HG03521 (cell line): ENCODE measurements around the gene MAP3K20.
"Not testable (repeated sequence)": the region's sequence is repeated elsewhere in the genome, so short reads cannot be mapped to it uniquely, and the experiment has no call there.

Source experiments
- ATAC-seq: cut with Tn5 transposase; IDR thresholded peaks from one replicate; pipeline ENCODE4 v1.9.1; 2021; ENCODE audit warnings: mild to moderate bottlenecking, moderate library complexity; ENCODE audit not compliant: unreplicated experiment

Gene MAP3K20

DNA sequence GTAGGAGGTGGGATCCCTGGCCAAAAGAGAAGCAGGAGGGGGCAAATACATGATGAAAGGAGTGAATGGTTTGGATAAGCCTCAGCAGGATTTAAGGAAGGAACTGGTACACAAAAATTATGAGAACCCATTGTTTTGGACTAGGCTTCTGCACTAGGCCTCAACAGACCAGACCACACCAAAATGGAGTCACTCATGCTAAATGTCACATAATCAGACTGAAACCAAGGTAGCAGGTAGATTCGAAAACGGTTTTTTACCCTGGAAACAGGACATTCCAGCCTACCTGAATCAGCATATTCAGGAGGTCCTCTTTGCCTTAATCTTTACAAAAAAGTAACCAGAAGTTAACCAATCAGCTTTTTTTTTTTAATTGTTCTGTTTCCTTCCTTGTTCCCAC, 229.7 kb downstream of the MAP3K20 start:
- no peak for ATAC-seq

DNA sequence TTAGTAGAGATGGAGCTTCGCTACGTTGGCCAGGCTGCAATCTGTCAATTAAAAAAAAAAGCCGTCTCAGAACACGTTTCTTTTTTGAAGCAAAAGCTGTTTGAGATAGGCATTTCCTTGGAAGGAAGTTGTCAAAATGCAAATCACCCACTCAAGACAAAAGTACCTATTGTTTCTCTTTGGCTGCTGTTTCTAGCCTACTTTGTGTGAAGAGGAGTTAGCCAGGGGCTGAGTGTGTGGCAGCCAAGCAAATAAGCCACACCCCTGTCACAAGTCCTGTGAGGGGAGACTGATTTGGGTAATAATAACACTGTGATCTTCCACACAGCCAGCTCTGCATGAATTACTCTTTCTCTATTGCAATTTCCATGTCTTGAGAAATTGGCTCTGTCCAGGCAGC, 231.6 kb downstream of the MAP3K20 start:
- ATAC-seq, result no peak

DNA sequence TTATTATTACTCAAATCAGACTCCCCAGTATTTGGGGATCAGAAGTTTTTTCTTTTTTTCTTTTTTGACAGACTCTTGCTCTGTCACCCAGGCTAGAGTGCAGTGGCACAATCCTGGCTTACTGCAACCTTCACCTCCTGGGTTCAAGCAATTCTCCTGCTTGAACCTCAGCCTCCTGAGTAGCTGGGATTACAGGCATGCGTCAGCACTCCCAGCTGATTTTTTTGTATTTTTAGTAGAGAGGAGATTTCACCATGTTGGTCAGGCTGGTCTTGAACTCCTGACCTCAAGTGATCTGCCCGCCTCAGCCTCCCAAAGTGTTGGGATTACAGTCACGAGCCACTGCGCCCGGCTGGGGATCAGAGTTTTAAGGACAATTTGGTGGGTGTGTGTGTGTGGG, 233.7 kb downstream of the MAP3K20 start:
- not testable (repeated sequence) for ATAC-seq

DNA sequence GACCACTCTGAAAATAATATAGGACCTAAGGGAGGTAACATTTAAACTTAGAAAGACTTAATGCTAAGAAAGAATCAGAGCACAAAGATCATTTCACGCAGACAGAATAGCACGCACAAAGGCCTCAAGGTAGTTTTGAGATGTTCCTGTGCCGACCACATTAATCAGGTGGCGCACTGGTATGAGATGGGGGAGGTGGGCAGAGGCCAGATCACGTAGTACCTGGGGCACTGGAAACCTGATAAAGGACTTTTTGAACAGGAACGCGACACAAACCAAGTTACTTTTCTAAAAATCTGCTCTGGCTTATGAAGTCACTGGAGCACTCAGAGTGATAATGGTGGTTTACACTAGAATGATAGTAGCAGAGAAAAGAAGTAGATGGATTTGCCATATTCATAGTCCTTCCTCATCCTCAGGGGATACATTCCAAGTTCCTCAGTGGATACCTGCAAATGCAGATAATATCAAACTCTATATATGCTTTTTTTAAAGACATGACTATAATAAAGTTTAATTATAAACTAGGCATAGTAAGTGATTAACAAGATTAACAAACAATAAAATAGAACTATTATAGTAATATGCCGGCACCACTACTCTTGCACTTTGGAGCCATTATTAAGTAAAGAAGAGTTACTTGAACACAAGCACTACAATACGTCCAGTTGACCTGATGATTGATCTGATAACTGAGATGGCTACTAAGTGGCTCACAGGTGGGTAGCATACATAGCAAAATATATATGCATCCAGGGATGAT, 236.4 kb downstream of the MAP3K20 start:
- no peak for ATAC-seq
